Fibroblast of peridontal ligament (primary cell): ENCODE data around the gene DBH.
"Not testable (repeated sequence)": the region's sequence is repeated elsewhere in the genome, so short reads cannot be mapped to it uniquely, and the experiment has no call there.

Experiments used
- DNase-seq: peaks from one replicate; pipeline ENCODE4 v3.0.0-alpha.2; 2010; ENCODE audit errors: extremely low read depth

The DBH gene

DNA sequence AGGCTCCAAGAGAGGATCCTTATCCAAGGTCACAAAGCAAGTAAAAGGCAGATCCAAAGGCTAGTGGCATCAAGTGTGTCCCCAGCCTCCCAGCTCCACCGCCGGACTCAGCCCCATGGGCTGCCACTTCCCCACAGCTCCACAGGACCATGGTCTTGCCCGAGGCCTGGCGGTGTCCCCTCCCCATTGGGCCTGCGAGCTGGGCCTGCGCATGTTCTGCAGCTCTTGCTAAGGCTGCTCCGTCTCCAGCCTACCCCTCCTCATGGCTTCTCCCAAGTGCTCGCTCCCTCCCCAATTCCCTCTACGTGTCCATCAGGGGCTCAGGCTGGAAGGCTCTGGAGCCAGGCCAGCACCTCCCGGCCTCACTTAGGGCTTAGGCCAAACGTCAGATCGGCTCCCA is 29.4 kb downstream of the DBH start:
- DNase-seq: no peak

DNA sequence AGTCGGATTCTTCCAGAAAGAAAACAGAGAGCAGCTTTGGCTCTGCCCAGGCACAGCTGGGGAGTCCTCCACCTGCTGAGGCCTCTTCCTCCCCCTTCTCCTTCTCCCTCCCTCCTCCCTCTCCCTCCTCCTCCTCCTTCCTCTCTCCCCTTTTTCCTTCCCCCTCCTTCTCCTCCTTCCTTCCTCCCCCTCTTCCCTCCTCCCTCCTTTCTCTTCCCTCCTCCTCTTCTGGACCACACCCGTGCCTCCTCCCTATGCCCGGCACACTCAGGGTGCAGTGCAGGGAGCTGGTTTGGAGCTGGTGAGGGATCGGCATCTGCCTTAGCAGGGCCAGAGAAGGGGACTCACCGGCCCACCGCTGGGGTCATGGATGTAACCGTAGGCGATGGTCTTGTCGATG is 30.2 kb downstream of the DBH start:
- no peak for DNase-seq

DNA sequence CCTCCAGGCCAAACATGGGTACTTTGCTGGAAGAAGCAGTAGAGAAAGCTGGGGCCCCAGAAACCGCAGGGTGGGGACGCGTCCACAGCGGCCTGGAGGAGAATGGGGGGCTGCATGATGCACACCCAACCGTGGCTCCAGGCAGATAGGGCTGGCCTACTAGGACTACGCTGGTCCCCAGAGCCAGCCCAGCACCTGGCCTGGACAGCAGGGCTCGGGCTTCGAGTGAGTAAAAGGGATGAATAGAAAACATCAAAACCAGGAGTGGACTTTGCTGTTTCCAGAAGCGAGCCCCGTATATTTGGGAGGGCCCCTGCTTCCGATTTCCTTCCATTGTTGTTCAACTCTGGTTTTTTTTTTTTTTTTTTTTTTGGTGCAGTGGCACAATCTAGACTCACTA is 30.7 kb downstream of the DBH start:
- DNase-seq: no peak

DNA sequence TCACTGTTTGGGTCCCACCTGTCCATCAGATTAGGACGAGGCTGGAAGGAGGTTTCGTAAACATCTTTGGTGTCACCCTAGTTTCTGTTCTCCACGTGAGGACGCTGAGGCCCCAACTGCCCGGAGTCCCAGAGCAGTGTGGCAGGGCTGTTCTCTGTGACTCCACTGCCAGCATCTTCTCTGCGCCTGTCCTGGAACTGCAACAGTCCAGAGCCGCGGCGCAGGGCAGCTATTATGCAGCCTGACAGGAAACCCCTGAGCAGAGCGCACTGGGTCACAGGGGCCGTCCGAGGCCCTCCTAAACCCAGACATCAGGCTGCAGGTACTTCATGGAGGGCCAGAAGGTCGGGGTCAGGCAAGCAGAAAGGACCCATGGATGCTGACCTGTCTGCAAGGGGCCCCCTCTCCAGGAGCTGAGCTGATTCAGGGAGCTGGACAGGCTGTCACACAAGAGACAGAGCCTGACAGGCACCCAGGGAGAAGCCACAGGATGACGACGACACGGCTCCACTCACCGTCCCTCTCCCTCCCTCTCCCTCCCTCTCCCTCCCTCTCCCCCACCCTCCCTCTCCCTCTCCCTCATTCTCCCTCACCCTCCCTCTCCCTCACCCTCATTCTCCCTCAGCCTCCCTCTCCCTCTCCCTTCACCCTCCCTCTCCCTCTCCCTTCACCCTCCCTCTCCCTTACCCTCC is 31.7 kb downstream of the DBH start:
- DNase-seq: no peak

DNA sequence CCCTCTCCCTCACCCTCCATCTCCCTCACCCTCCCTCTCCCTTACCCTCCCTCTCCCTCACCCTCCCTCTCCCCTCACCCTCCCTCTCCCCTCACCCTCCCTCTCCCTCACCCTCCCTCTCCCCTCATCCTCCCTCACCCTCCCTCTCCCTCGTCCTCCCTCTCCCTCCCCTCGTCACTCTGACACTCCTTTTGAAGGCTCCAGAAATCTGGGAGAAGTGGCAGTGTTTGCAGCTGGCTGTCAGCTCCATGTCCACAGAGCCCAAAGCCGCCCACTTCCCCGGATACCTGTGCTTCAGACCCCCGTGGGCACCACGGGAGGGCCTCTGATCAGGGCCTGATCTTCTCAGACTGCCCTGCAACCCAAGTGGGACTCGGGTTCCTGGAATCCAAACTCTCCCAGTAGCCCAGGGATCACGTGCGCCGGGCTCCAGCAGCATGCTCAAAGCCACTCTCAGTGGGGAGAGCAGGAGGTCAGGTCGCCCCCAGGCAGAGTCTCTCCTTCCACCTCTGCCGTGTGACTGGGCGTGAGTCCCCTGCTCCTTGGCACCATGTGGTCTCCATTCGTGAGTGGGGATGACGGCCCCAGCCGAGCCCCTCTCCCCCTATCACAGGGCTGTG is 33.1 kb downstream of the DBH start:
- DNase-seq: no peak

DNA sequence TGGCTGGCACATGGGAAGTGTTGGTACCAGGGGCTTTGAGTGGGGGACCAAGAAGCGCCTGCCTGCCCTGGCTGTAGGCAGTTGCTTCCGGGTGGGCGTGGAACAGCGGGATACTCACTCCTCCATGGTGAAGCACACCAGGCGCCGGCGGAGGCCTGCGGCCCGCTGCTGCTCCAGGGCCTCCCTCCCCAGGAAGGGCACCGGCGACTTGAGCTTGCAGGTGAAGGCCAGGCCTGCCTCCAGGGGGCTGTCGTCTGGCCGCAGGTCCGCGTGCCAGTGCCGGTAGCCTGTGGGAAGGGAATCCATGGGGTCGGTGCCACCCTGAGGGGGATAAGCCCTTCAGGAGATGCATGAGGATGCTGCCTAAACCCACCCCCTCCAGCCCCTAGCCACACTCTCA is 34.3 kb downstream of the DBH start:
- no peak for DNase-seq

DNA sequence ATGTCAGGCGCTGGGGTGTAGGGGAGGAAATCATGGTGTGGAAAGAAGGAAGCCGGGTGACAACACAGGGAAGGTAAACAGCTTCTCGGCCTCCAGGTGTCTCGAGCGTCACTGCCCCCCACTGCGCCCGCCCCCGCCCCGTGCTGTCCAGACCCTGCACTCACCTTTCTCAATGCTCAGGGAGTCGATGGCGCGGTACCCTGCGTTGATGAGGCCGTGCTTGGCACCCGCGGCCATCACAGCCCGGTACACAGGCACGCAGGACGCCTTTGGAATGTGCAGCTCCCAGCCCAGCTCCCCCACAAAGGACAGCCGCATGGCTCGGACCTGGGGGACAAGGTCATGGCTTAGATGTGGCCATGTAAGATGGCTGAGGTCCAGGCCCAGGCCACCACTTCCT is 35.2 kb downstream of the DBH start:
- no peak for DNase-seq

DNA sequence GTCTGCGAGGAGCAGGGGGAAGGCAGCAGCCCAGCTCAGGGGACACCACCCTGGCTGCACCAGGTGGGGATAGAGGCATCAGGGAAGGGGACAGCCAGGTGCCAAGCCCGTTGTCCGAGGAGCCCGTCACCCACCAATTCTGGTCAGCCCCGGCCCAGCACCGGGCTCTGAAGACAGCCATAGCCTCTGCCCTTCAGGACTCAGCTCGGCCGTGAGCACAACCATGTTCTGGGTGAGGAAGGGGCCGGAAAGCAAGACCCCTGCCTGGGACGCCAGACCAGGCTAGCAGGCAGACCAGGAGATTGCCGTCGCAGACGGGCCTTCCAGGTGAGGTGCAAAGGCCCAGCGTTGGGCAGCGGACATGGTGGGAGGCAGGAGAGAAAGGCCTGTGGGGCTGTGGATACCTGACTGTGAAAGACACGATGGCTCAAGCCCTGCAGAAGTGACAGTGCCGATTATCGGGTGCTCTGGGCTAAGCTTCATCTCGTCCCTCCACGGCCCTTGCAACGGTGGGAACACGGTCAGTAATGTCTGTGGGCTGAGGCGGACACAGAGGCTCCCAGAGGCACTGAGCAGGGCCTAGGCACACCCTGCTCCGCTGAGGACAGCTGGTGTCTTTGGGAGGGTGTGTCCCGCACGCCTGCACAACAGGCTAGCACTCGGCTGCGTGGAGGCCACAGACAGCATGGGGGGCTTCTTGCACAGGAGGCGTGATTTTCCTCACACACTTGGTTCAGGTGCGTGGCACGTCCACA is 36.5 kb downstream of the DBH start:
- DNase-seq: no peak

DNA sequence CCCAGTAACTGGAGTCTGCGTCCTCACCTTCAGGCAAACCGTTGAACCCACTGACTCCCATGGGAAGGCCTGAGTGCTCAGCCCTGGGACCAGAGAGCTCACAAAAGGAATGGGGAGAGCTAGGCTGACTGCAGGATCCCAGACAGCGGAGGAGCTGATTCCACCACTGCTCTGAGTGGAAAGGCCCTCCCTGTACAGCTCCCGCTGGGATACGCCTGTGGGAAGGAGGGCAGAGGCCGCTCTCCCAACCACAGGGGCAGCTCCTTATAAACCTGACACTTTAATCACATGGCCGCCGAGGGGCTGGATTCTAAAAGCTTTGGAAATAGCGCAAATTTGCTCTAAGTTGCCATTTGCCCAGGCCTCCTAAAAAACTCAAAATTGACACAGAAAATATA is 37.1 kb downstream of the DBH start:
- peak; percentile 5 for DNase-seq

DNA sequence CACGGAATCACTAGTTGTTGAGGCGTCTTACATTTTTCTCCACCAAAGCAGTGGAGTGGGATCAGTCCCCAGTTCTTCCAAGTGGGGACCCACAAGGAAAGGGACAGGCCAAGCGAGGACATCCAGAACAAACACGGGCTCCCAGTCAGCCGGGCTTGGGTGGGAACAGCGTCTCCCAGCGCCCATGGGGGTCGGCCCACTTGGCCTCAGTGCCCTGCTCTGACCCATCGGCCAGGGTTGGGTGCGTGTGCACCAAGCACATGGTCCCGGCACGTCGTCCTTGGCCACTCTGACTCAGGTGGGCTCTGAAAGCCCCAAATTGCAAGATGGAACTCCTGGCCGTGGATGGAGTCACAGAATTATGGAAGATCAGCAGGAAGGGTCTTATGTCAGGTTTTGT is 37.9 kb downstream of the DBH start:
- DNase-seq: no peak

DNA sequence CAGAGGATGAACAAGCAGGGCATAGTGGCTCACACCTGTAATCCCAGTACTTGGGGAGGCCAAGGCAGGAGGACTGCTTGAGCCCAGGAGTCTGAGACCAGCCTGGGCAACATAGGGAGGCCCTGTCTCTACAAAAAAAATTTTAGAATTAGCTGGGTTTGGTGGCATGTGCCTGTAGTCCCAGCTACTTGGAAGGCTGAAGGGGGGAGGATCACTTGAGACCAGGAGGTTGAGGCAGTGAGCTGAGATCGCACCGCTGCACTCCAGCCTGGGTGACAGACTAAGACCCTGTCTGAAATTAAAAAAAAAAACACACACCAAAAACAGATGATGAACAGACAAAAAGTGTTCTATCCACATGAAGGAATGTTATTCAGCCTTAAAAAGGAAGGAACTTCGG is 39.6 kb downstream of the DBH start:
- not testable (repeated sequence) for DNase-seq

DNA sequence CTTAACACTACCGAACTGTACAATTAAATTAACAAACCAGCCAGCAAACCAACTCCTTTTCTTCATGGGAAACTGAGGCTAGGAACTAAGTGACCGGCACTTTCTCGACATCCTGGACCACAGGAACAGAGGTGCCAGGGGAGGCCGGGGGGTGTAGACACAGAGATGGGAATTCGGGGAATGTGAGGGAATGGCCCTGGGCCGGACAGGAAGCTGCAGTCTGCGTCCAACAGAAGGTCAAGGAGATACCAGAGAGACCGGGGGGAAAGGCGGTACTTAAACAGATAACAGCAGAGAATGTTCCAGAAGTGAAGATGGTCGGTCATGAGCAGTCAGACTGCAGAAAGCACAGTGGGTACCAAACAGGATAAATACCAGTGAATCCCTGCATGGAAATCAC is 40.3 kb downstream of the DBH start:
- DNase-seq: no peak

DNA sequence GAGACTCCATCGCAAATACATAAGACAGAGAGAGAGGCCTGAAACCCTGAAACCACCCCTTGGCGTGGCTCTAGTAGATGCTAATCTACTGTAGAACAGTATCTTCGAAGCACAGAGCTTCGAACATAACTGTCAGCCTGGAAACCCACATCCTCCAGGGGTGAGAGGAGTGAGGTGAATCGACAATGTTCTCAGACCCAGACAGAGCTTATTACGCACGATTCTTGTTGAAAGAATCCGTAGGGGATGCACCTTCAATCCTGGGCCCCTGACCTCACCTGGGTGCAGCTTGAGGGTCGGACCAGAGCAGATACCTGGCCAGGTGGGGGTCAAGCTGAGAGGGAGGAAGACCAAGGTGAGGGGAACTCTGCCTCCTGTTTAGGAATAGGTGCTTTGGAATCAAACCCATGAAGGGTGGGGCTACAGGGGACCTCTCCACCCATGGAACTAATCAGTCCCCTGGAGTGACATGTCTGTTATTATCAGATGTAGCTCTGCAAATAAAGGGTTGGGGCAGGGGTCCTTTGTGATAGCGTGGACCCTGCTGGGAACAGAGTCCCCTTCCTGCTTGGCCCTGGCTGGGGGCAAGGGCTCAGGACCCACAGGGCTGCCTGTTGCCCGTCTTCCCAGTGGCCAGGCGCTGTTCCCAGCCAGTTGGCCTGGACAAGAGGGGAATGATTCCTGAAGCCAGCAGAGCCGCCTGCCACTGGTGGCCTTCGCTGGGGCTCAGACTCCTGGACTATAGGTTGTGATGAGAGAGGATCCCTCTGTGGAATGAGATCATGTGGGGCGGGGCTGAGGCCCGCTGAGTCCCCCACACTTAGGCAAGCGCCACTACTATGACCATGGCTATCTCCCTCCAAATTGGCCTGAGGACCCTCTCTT is 41.2 kb downstream of the DBH start:
- DNase-seq: no peak

DNA sequence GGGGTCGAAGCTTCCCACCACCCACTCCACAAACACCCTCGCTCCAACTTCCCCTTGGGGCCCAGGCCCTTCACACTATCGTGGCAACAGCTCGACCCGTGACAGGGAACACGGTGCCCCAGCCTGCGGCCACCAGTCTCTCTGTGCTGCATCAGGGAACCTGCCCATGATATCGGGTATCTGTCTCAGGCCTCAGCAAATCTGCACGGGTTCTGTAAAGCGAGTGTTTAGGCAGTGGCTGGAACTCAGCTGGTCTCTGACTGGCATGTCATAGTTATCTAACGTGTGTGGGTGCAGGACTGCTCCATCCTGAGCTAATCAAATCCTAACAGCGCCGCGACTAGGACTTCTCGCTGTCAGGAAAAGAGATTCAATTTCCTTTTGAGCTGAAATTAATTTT is 42.9 kb downstream of the DBH start:
- DNase-seq: no peak

DNA sequence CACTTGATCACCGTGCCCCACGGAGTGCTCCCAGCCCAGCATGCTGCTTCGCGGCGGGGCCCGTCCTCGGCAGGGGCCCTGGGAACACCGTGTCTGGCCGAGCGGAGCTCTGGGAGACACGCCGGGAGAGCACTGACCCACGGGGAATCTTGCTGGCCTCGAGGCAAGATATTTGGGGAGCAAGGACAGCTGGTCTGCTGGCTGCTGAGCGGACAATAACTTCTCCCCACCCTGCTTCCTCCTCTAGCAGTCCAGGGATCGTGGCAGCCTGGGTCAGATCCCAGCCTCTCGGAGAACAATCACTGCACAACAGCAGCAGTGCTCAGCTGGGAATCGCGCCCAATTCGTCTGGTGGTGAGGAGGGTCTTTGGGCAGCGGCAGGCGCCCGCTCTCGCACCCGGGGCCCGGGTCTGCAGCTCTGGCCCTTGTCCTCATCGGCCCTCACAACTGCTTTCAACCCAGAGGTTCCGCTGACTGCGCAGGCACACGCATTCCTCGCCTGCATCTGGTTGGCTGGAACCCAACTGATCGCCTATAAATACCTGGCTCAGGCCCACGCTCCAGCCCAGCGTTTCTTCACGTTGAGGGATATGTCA is 43.4 kb downstream of the DBH start:
- DNase-seq: no peak

DNA sequence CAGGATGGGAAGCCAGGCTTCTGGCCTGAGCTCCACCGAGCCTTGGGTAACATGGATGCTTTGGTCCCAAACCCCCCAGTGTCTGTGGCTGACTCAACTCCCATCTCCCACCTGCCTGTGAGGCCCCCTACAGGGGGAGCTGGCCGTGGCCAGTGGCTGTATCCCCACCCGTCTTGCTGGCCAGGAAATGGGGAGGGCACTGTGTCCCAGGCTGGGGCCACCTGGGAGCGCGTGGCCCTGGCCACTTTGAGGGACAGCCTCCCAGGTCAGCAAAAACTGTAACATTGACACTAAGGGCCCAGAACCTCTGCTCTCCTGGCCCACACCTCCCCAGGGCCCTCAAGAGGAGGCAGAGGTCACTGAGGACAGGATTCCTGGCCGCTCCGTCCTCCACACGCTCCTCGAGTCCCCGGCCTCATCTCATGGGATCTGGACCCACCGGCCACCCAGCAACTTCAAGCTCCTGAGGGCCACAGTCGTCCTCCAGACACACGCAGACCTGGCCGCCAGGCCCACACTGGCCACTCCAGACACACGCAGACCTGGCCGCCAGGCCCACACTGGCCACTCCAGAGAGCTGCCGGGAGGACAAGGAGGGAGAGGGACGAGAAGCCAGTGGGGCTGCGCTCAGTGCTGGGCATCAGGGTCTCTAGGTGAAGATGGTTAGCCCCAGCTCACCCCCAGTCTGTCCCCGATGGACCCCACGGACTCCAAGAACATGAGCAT is 44.2 kb downstream of the DBH start:
- DNase-seq: no peak

DNA sequence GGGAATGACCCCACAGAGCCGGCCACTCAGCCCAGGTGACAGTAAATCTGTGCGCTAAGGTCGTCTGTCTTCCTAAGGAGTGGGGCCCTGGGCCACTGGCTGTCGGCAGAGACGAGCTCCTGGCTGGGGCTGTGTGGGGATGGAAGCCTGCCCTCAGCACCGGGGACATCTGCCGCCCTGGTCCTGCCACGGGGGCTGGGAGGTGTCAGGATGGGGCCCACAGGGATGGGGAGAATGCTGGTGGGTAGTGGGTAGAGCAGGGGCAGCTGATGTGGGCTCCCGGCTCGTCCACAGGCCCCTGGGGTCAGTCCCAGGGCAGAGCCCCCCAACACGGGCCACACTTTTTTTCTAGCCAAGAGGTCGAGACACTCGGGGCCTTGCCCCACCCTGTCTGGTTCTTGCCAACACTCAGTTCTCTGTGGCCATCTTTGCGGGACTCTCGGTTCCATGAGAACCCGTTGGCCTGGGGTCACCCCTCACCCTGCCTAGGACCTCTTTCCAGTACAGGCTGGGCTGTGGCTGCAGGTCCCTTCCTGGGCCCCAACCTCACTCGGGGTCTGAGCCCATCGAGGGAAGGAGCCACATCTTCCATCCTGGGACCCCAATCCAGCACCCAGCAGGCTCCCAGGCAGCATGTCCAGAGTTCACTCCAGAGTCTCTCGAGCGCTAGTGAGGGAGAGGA is 45.0 kb downstream of the DBH start:
- DNase-seq: no peak

DNA sequence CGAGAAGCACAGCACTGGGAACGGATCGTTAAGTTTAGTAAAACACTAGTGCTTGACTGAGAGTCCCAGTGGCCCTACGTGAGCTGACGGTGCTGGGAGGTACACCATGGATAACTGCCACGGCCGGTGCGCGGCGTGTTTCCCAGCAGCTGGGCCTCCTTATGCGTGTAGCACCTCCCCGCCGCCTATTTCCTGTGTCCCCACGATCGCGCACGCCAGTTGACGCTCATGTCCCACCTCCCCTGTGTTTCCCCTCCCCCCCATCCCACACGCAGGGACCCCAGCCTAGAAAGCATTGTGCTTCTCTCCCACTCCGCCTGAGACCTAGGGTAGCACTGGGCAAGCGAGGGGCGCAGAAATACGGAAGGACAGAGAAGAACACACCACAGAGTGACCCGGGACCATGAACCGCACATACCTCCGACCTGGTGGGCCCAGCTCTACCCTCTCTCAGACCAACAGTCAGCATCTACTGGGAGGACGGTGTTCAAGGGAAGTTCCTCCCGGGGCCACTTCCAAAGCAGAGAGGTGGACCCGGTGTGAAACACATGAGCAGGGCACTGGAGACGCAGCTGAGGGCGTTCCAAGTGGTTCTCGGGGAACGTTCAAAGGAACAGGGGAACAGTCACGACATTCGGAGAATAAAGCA is 45.6 kb downstream of the DBH start:
- DNase-seq: no peak

DNA sequence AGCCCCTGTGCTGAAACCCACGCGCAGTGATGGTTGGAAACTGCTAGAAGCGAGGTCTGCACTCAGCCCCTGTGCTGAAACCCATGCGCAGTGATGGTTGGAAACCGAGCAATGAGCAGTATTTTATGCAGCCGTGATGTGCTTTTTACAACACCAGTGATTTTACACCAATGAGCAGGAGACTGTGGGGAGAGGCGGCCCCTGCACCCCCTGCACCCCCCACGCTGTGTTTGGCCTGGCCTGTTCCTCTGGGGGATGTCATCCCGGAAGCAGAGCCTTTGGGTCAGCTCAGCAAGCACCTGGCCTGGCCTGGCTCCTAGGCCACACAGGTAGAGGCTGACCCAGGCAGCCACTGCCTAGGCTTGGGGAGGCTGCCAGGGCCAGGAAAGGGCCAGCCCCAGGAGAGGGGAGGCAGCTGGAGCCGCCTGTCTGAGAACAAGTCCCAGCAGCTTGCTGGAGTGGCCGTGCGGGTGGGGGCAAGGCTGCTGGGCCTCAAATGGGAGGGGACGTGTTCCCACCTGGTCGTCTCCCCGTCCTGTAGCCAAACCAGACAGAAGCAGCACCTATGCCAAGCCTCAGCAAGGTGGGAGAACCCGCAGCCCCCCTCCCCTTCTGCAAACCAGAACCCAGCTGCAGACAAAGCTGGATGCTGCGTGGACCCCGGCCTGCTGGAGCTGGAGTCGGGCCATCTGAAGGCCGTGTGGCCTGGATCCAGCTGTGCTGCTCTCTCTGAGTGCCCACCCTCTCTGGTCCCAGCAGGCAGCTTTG is 46.8 kb downstream of the DBH start:
- no peak for DNase-seq
